Neural progenitor cell (in vitro differentiated cells): ENCODE measurements around the gene GPR75.

ENCODE experiments used
- EZH2 ChIP-seq: fragments of 200-600 bp; sonication (generic); IDR thresholded peaks from 2 replicates; pipeline ENCODE4 v1.6.1; 2017; ENCODE audit warnings: antibody characterized with exemption, mild to moderate bottlenecking, moderate library complexity
- EZH2phosphoT487 ChIP-seq: fragments of 200-600 bp; sonication (generic); IDR thresholded peaks from 2 replicates; pipeline ENCODE4 v1.6.1; 2017; ENCODE audit warnings: antibody characterized with exemption
- TF ChIP-seq, protein P1 (sequence below): fragments of 200-600 bp; sonication (generic); IDR thresholded peaks from 2 replicates; pipeline ENCODE4 v1.5.1; 2017; ENCODE audit warnings: antibody characterized with exemption, mild to moderate bottlenecking

DNA sequence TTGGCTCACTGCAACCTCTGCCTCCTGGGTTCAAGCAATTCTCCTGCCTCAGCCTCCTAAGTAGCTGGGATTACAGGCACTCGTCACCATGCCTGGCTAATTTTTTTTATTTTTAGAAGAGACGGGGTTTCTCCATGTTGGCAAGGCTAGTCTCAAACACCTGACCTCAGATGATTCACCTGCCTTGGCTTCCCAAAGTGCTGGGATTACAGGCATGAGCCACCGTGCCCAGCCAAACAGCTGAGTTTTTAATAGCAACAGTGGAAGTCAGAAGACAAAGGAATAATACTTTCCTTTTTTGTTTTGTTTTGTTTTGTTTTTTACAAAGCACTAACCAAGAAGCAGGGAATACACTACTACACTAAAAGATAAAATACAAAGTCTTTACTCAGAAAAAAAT, 16.9 kb downstream of the GPR75 start:
- no peak for TF ChIP-seq EZH2
- TF ChIP-seq, protein P1, sequence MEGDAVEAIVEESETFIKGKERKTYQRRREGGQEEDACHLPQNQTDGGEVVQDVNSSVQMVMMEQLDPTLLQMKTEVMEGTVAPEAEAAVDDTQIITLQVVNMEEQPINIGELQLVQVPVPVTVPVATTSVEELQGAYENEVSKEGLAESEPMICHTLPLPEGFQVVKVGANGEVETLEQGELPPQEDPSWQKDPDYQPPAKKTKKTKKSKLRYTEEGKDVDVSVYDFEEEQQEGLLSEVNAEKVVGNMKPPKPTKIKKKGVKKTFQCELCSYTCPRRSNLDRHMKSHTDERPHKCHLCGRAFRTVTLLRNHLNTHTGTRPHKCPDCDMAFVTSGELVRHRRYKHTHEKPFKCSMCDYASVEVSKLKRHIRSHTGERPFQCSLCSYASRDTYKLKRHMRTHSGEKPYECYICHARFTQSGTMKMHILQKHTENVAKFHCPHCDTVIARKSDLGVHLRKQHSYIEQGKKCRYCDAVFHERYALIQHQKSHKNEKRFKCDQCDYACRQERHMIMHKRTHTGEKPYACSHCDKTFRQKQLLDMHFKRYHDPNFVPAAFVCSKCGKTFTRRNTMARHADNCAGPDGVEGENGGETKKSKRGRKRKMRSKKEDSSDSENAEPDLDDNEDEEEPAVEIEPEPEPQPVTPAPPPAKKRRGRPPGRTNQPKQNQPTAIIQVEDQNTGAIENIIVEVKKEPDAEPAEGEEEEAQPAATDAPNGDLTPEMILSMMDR: no peak
- no peak for TF ChIP-seq EZH2phosphoT487
